Parathyroid adenoma (tissue), 2 donors: ENCODE results near the gene REXO4.

ENCODE experiments used
- H2AFZ ChIP-seq: fragments of 300-600 bp; sonication (generic); one replicate; pipeline ENCODE4 v1.7.0; 2017; ENCODE audit warnings: antibody characterized with exemption, mild to moderate bottlenecking
- H3K27ac ChIP-seq: fragments of 300-600 bp; sonication (generic); one replicate; pipeline ENCODE4 v1.7.0; 2017
- H3K27me3 ChIP-seq: fragments of 300-600 bp; sonication (generic); one replicate; pipeline ENCODE4 v1.7.0; 2017; ENCODE audit warnings: low read length; ENCODE audit not compliant: control insufficient read depth, insufficient read depth
- H3K36me3 ChIP-seq: fragments of 300-600 bp; sonication (generic); one replicate; pipeline ENCODE4 v1.7.0; 2017; ENCODE audit warnings: low read length; ENCODE audit not compliant: control insufficient read depth, insufficient read depth
- H3K4me1 ChIP-seq: fragments of 300-600 bp; sonication (generic); one replicate; pipeline ENCODE4 v1.7.0; 2017; ENCODE audit warnings: control low read depth
- H3K4me2 ChIP-seq: fragments of 300-600 bp; sonication (generic); one replicate; pipeline ENCODE4 v1.7.0; 2017; ENCODE audit warnings: low read length
- H3K4me3 ChIP-seq: fragments of 300-600 bp; sonication (generic); one replicate; pipeline ENCODE4 v1.7.0; 2017; ENCODE audit warnings: low read depth, low read length
- H3K79me2 ChIP-seq: fragments of 300-600 bp; sonication (generic); one replicate; pipeline ENCODE4 v1.7.0; 2017; ENCODE audit warnings: control low read depth
- H3K9ac ChIP-seq: fragments of 300-600 bp; sonication (generic); one replicate; pipeline ENCODE4 v1.7.0; 2017; ENCODE audit warnings: mild to moderate bottlenecking
- H3K9me3 ChIP-seq: fragments of 300-600 bp; sonication (generic); one replicate; pipeline ENCODE4 v1.7.0; 2017; ENCODE audit warnings: low read length; ENCODE audit not compliant: control insufficient read depth
- CTCF ChIP-seq: fragments of 300-600 bp; sonication (generic); IDR thresholded peaks from one replicate; pipeline ENCODE4 v1.7.0; 2017; ENCODE audit warnings: antibody characterized with exemption, mild to moderate bottlenecking
- donor health status: primary hyperparathyroidism.

Gene REXO4

DNA sequence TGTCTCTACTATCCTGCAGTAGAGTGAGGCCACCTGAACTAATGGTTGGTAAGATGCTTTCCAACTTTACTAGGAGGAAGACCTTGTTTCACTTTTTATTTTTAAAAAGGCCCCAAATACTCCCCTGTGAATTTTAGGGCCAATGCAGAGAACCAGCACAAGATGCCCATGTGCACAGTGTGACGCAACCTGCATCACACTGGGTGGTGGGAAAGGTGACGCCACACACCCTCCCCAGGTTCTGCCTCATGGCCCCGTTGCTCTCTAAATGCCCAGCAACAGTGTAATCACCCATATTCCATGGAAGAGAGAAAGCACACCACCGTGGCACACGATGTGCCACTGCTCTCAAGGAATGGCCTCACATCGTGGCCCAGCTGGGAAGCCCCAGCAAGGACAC is 48.4 kb downstream of the REXO4 start:
- Histone ChIP-seq H3K27me3 (no peaks in the 10 kb centered on the region), H3K4me1 (peaks cover 19% of the 10 kb centered on the region), H3K4me3 (no peak overlapping the region), H3K36me3 (no peaks in the 10 kb centered on the region), H3K9me3 (no peaks in the 10 kb centered on the region), H2AFZ (no peak overlapping the region), H3K79me2 (peaks cover 39% of the 10 kb centered on the region), H3K27ac (no peak overlapping the region), H3K4me2 (no peak overlapping the region), H3K9ac (no peak overlapping the region)
- no peak for TF ChIP-seq CTCF

DNA sequence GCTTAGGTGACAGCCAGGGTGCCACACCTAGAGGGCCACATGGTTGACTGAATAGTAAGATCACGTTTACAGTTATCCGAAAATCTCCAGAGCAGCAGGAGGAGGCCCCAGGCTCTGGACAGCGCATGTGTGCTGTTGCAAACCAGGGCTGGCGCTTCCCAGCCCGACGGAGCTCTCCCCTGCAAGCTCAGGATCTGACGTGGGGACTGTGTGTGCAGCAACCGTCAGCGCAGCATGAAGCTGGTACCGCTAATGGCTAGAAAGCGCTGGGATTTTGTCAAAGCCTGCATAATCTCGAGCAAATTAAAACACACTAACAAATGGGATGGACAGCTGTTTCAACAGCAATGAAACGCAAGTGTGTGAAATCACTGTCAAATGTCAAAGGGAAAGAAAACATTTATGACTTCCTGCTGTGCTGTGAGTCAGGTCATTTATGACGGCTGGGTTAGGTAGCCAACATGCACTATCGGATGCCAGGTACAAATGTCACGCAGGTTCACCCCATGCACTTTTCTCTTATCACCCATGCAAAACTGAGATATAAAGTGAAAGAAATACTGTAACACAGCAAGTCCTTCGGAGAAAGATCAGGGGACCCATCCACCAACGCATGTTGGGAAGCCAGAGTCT is 49.4 kb downstream of the REXO4 start:
- peak overlapping the region; percentile 57 for H3K27ac ChIP-seq
- peak overlapping the region; percentile 48 for H3K4me2 ChIP-seq
- TF ChIP-seq CTCF, result no peak
- no peaks in the 10 kb centered on the region for H3K9me3 ChIP-seq
- H3K4me3 ChIP-seq, result peak overlapping the region; percentile 19
- H2AFZ ChIP-seq, result no peak overlapping the region
- H3K4me1 ChIP-seq, result peaks cover 19% of the 10 kb centered on the region
- no peak overlapping the region for H3K9ac ChIP-seq
- H3K79me2 ChIP-seq, result peaks cover 39% of the 10 kb centered on the region
- H3K36me3 ChIP-seq, result no peaks in the 10 kb centered on the region
- no peaks in the 10 kb centered on the region for H3K27me3 ChIP-seq

GRCh38 chr9:133367778-133368177 is 50.0 kb downstream of the REXO4 start:
- H3K4me2 ChIP-seq, result peak overlapping the region; percentile 23
- H3K4me3 ChIP-seq, result no peak overlapping the region
- no peaks in the 10 kb centered on the region for H3K9me3 ChIP-seq
- H3K36me3 ChIP-seq, result no peaks in the 10 kb centered on the region
- peak overlapping the region; percentile 57 for H3K27ac ChIP-seq
- H3K4me1 ChIP-seq, result peaks cover 19% of the 10 kb centered on the region
- no peak for TF ChIP-seq CTCF
- no peak overlapping the region for H2AFZ ChIP-seq
- peaks cover 33% of the 10 kb centered on the region for H3K79me2 ChIP-seq
- H3K27me3 ChIP-seq, result no peaks in the 10 kb centered on the region
- no peak overlapping the region for H3K9ac ChIP-seq

DNA sequence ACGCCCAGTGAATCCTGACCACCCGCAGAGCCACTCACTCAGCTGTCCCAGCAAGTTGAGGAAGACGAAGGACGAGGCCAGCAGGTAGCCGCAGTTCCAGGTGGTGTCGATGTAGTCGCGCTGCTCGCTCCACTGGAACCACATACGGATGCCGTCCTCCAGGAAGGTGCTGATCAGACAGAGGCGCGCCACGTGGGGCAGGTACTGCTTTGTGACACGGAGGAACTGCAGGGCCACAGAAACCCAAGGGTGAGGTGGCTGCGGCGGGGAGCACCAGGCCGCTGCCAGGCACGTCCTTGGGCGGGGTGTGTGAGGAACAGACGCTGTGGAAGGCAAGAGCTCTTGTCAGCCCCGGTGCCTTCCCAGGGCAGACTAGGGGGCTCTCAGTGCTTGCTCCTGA is 50.6 kb downstream of the REXO4 start:
- Histone ChIP-seq H3K4me1 (peaks cover 19% of the 10 kb centered on the region), H3K27ac (peak overlapping the region; percentile 57), H2AFZ (no peak overlapping the region), H3K36me3 (no peaks in the 10 kb centered on the region), H3K79me2 (peaks cover 30% of the 10 kb centered on the region), H3K4me3 (no peak overlapping the region), H3K27me3 (no peaks in the 10 kb centered on the region), H3K9ac (no peak overlapping the region), H3K4me2 (no peak overlapping the region), H3K9me3 (no peaks in the 10 kb centered on the region)
- no peak for TF ChIP-seq CTCF

- Histone ChIP-seq H3K36me3 (no peaks in the 10 kb centered on the region), H3K27ac (no peak overlapping the region), H3K4me3 (no peak overlapping the region), H3K27me3 (no peaks in the 10 kb centered on the region), H2AFZ (no peak overlapping the region), H3K9me3 (no peaks in the 10 kb centered on the region), H3K4me2 (no peak overlapping the region), H3K9ac (no peak overlapping the region), H3K4me1 (peaks cover 17% of the 10 kb centered on the region), H3K79me2 (peaks cover 22% of the 10 kb centered on the region)
- no peak for TF ChIP-seq CTCF
Measured at GRCh38 chr9:133366435-133366834, 51.4 kb downstream of the REXO4 start.
